Hepatocyte (in vitro differentiated cells): ENCODE results near the gene IL1RAPL2.

ENCODE experiments used
- EZH2 ChIP-seq: fragments of 200-600 bp; sonication (generic); IDR thresholded peaks from 2 replicates; pipeline ENCODE4 v1.6.1; 2016; ENCODE audit warnings: antibody characterized with exemption, mild to moderate bottlenecking, borderline replicate concordance
- EZH2phosphoT487 ChIP-seq: fragments of 200-600 bp; sonication (generic); IDR thresholded peaks from one replicate; pipeline ENCODE4 v1.6.1; 2018; ENCODE audit warnings: antibody characterized with exemption, mild to moderate bottlenecking, low read depth, moderate library complexity; ENCODE audit not compliant: unreplicated experiment, severe bottlenecking
- TF ChIP-seq, protein P1 (sequence below): fragments of 200-600 bp; sonication (generic); IDR thresholded peaks from 2 replicates; pipeline ENCODE4 v1.5.1; 2016; ENCODE audit warnings: antibody characterized with exemption, mild to moderate bottlenecking; ENCODE audit not compliant: poor library complexity

DNA sequence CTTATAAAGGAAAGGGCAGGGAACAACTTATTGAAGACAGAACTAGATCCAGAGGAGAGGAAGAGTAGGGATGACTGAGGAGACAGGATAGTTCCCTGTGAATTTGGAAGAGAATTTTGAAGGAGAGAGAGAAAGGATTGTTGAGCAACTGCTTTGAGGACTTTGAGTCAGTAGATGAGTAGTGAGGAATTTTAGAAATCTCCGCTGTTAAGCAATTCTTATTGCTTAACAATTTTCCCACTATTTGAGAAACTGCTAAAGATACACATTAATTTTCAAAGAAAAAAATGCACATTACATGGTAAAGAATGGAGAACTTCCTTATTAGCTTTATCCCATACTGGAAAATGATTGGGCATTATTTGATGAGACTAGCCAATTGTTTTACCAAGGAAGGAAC is 1140.0 kb downstream of the IL1RAPL2 start:
- TF ChIP-seq EZH2 (no peak), EZH2phosphoT487 (no peak)
- TF ChIP-seq, protein P1, sequence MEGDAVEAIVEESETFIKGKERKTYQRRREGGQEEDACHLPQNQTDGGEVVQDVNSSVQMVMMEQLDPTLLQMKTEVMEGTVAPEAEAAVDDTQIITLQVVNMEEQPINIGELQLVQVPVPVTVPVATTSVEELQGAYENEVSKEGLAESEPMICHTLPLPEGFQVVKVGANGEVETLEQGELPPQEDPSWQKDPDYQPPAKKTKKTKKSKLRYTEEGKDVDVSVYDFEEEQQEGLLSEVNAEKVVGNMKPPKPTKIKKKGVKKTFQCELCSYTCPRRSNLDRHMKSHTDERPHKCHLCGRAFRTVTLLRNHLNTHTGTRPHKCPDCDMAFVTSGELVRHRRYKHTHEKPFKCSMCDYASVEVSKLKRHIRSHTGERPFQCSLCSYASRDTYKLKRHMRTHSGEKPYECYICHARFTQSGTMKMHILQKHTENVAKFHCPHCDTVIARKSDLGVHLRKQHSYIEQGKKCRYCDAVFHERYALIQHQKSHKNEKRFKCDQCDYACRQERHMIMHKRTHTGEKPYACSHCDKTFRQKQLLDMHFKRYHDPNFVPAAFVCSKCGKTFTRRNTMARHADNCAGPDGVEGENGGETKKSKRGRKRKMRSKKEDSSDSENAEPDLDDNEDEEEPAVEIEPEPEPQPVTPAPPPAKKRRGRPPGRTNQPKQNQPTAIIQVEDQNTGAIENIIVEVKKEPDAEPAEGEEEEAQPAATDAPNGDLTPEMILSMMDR, result no peak
